ENCODE measurements around the gene KCND3. TPM values are rescaled to one million over a fixed set of nuclear protein-coding genes. Genes with fewer than 3 reads are reported as not detected.
A peak's percentile ranks its signal among the peaks of the same experiment; 100 is the strongest.

The KCND3 gene
- total RNA-seq, 1 experiment from 2014 or later: not detected

- DNase-seq (ENCODE audit: low spot score): no peak
Observed at GRCh38 chr1:111778541-111779051, 210.9 kb downstream of the KCND3 start.

DNA sequence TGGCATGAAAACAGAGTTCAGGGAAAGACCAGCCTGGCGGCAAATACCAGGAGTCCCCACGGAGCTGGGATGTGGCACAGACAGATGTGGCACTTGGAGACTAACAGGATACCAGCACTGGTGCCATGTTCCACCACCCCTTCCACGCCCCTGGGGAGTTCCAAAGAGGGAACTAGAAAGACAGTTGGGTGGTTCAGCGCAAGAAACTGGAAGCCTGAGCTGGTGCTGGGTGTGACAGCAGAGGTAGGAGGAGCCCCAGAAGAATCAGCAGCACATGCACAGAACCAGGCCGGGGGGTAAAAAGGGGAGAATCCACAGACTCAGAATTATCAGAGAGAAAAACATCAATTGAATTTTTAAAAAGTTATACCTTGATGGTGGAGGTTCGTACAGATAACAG lies 211.4 kb downstream of the KCND3 start:
- DNase-seq (ENCODE audit: low spot score): no peak

GRCh38 chr1:111777301-111777700 lies 212.2 kb downstream of the KCND3 start:
- no peak for DNase-seq (ENCODE audit: low spot score)

DNA sequence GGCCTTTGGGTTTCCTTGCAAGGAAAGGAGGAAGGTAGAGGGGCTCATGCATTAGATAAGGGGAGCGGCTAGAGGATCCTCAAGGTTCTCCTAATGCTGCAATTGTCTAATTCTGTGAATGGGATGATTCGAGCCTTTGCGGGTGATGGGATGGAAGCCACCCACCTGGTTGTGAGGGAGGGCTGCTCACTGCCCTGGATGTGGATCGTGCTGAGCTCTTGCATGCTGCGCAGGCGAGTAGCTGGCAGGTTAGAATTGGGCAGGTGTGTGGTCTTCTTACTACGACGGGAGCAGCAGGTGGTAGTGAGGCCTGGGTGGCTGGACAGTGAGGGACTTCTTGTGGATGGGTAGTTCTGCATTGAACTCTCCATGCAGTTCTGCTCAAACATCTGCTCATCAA lies 212.6 kb downstream of the KCND3 start:
- no peak for DNase-seq (ENCODE audit: low spot score)

- no peak for DNase-seq (ENCODE audit: low spot score)
Observed at GRCh38 chr1:111776391-111776790, 213.1 kb downstream of the KCND3 start.

GRCh38 chr1:111775966-111776365 lies 213.5 kb downstream of the KCND3 start:
- DNase-seq (ENCODE audit: low spot score): no peak

GRCh38 chr1:111770916-111771315 lies 218.6 kb downstream of the KCND3 start:
- no peak for DNase-seq (ENCODE audit: low spot score)

DNA sequence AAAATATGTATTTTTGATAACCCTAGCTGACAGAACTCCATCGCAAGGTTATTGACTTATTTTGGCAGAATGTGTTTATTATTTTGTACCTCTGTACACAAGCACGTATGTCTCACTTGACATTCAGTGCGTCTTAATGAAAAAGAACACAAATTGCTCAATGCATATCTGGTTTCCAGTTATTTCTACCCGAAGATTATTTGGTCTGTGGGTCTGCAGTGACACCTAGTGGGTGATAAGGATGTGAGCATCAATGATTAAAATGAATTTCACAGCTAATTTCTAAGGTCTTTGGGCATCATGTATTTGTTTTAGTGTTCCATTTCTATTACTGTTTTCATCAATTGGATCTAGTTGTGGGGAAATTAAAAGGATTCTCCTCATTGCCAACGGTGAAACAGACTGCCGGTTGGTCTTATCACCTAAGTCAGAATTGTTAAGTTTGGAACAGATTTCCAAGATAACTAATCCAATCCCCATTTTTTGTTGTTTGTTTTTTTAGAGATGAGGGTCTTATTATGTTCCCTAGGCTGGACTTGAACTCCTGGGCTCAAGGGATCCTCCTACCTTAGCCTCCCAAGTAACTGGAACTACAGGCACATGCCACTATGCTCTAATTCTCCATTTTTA lies 219.8 kb downstream of the KCND3 start:
- DNase-seq (ENCODE audit: low spot score): peak; percentile 71

DNA sequence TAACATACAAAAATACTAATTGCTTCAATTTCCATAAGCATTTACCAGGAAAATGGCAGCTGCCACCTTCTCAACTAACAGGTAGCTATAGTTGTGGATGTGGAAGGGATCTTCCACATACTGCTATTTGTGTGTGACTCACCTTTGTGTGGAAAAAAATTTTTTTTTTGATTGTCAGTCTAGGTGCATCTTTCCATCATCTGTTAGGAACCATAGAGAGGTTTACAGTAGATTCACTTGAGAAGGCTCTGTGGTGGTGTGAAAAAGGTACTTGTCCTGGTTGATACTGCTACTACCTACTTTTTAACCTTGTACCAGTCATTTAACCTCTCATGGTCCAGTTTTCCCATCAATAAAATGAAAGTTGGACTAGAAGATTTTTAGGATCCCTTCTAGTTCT lies 220.8 kb downstream of the KCND3 start:
- DNase-seq (ENCODE audit: low spot score): no peak

- DNase-seq (ENCODE audit: low spot score): no peak
Observed at GRCh38 chr1:111768023-111768422, 221.4 kb downstream of the KCND3 start.

DNA sequence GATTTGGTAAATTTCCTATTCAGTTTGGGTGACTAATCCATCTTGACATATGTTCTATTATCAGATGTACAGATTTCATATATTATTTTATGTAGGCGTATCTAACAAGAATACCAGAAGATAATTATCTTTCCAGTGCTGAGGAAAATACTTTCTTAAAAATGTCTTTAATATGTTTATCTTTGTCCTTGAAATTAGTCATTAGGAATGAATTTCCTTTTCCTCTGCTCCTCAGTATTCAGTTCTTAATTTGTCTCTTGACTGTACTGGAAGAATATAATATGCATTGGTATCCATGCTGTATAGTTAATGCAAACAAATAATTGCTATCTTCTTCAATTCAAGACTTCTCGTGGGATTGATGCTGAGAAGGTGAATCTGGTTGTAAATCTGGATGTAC lies 227.1 kb downstream of the KCND3 start:
- DNase-seq (ENCODE audit: low spot score): no peak

DNA sequence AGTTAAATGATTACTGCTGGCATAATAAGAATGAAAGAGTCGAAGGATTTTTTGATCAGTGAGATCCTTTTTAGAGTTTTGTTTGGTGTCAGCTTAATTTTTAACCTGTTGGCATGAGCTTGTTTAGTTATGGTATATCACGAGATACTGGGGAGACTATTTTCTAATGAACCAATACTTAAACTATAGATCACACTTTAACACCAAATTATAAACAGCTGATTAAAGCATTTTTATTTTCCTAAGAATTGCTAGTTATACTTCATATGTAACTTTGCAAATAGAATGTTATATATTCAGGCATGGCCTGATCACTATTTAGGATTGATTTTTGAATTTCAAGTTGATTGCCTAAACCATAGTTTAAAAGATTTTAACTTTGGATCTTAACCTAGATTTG lies 227.8 kb downstream of the KCND3 start:
- no peak for DNase-seq (ENCODE audit: low spot score)

DNA sequence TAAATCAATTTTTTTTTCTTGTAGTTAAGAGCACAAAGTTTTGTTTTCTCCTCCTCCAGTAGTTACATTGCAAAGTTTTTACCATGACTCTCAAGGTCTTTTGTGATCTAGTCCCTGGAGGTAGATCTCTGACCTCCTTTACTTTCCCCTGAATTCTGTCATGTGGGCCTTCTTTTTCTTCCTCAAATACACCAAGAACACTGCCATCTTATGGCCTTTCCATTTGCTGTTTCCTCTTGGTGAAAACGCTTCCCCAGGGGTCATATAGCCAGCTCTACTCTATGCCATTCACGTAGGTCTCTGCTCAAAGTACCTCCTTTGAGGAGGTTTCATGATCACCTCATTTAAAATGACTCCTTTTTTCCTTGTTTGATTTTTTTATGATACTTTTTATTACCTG lies 231.1 kb downstream of the KCND3 start:
- DNase-seq (ENCODE audit: low spot score): no peak

DNA sequence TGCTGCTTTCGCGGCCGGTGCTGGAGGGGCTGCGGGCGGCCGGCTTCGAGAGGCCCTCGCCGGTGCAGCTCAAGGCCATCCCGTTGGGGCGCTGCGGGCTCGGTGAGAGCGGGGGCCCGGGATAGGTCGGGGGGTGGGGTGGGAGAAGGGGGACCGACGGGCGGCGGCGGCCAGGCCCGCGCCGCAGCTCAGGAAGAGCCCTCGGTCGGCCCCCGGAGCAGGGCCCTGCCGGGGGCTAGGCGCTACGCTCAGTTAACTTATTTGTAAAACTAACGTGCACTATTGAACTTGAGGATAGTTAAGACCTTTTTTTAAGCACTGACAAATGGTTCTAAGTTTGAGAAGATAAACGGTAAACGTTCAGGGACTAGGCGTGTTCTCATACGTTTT lies 233.3 kb downstream of the KCND3 start:
- DNase-seq (ENCODE audit: low spot score): peak; percentile 22

DNA sequence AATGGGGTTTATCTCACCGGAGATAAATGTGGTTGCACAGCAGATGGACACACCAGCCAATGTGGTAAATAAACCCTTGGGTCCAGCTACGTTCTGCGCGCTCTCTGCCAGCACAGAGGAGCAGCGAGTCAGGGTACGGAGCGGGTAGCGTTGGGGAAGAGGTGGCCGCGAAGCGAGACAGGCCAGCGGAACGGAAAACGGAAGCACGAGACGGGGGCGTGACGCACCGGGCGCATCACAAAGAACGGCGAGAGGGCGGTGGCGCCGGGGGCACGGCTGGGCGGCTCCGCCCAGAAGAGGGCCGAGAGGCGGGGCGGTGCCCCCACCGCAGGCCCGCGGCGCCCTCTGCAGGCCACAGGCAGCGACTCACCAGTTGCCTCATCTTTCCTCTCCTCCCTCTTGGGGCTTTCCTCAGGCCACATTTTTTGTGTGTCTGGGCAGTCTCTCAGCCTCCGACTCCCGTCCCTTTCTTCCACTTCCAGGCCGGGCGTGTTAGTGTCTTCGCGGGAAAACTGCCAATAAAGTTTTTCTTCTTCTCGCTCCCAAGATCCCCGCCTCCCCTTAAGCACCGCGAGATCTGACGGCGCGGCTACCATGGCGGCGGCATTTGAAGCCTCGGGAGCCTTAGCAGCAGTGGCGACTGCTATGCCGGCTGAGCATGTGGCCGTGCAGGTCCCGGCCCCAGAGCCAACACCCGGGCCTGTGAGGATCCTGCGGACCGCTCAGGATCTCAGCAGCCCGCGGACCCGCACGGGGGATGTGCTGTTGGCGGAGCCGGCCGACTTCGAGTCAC lies 233.9 kb downstream of the KCND3 start, which contains the start of gene DDX20:
DDX20 (plus strand) TSS at position 571 of the 793 bp plus-strand sequence; CDS start at position 595, 24 bp downstream.
- DNase-seq (ENCODE audit: low spot score): peak; percentile 93

DNA sequence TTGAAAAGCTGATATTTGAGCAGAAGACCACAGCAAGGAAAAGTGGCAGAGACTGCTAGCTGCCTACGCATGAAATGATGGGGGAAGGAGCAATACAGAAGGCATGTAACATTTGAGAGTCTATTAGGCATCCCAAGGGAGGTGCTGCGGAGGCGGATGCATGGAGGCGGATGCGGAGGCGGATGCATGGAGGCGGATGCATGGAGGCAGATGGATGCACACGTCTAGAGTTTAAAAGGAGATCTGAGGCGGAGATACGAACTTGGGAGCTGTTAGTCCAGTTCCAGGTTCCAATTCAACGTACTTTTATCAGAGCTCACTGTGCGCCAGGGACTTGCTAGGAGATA lies 234.5 kb downstream of the KCND3 start:
- peak; percentile 58 for DNase-seq (ENCODE audit: low spot score)

GRCh38 chr1:111751906-111752575 lies 237.4 kb downstream of the KCND3 start:
- DNase-seq (ENCODE audit: low spot score): no peak

GRCh38 chr1:111750856-111751255 lies 238.6 kb downstream of the KCND3 start:
- no peak for DNase-seq (ENCODE audit: low spot score)

DNA sequence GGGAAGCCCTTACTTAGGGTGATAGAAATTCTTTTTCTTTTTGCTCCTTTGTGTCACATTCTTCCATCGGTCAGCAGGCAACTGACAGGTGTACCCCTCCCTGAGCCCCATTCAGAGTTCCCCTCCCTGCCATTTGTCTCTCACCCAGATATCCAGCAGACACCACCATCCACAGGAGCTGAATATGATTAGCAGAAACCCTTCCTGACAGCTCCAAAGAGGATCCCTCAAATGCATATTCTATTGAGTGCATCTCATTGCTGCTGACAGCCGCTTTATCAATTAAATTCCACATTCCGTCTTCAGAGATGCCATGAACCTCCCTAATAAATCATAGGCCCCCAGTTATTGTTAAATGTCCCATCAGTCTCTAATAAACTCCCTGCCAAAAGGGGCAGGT lies 239.8 kb downstream of the KCND3 start:
- DNase-seq (ENCODE audit: low spot score): no peak

GRCh38 chr1:111747947-111748346 lies 241.5 kb downstream of the KCND3 start:
- DNase-seq (ENCODE audit: low spot score): no peak

- DNase-seq (ENCODE audit: low spot score): peak; percentile 92
Observed at GRCh38 chr1:111747282-111747734, 242.2 kb downstream of the KCND3 start.

- no peak for DNase-seq (ENCODE audit: low spot score)
Observed at GRCh38 chr1:111746614-111746999, 242.9 kb downstream of the KCND3 start.

All from HT-29 (cell line).